ENCODE data around the gene CBFA2T3. TPM values are rescaled to one million over a fixed set of nuclear protein-coding genes. Genes with fewer than 3 reads are reported as not detected.

Gene CBFA2T3
- total RNA-seq, 1 experiment from 2014 or later = 13.7 TPM

DNA sequence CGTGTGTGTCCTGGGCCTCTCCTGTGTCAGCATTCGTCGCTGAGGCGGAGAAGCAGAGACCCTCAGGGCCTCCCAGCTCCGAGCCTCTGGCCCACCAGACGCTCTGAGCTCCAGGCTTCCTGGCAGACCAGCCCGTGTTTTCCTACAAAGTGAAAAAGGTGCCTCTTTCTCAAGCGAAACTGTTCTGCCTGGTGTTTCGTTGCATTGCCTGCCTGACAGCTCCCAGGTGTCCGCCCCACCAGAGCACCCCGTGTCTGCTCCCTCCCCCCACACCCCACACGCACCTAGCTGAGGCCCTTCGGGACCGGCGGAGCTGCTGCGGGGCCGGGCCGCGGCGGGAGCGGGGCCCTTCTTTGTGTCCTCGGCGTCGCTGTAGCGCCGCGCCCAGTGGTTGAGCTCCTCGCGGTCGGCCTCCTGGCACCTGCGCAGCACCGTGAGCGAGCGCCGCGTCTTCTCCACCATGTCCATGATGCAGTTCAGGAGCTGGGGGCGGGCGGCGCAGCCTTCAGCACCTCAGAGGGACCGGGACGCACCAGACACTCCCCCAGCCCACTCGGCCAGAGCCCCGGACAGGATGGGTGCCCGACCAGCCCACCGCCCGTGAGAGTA, 95.9 kb downstream of the CBFA2T3 start:
- DNase-seq (ENCODE audit: low read depth, low spot score) = no peak
- no peaks in the 10 kb centered on the region for H3K27me3 ChIP-seq (ENCODE audit: control insufficient read depth, insufficient read depth, low read length)
- no peak overlapping the region for H3K27ac ChIP-seq (ENCODE audit: low read length)
- TF ChIP-seq POLR2AphosphoS5 (IDR thresholded peaks at IDR 0.05; ENCODE audit: low read depth, low read length) (no peak), SIN3A (IDR thresholded peaks at IDR 0.05; ENCODE audit: borderline replicate concordance, insufficient read depth, low read depth, low read length) (no peak), REST (IDR thresholded peaks at IDR 0.05; ENCODE audit: insufficient read depth in 1 of 2, low read depth in 2 of 2, low read length in 1 of 2) (no peak), TCF7L2 (IDR thresholded peaks at IDR 0.05; ENCODE audit: low read depth, low read length) (no peak)
- TF ChIP-seq, protein P1, sequence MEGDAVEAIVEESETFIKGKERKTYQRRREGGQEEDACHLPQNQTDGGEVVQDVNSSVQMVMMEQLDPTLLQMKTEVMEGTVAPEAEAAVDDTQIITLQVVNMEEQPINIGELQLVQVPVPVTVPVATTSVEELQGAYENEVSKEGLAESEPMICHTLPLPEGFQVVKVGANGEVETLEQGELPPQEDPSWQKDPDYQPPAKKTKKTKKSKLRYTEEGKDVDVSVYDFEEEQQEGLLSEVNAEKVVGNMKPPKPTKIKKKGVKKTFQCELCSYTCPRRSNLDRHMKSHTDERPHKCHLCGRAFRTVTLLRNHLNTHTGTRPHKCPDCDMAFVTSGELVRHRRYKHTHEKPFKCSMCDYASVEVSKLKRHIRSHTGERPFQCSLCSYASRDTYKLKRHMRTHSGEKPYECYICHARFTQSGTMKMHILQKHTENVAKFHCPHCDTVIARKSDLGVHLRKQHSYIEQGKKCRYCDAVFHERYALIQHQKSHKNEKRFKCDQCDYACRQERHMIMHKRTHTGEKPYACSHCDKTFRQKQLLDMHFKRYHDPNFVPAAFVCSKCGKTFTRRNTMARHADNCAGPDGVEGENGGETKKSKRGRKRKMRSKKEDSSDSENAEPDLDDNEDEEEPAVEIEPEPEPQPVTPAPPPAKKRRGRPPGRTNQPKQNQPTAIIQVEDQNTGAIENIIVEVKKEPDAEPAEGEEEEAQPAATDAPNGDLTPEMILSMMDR (IDR thresholded peaks at IDR 0.05) = no peak
- H3K9me3 ChIP-seq (ENCODE audit: control insufficient read depth, insufficient read depth, low read depth, low read length) = no peaks in the 10 kb centered on the region
- intact Hi-C loops (cut with micrococcal nuclease; ENCODE audit: unreplicated experiment) (no loop called here), in situ Hi-C loops (cut with HindIII; ENCODE audit: low pct_unique_long_range_greater_than_20kb, low sequenced_read_pairs) (no loop called here)
- no peaks in the 10 kb centered on the region for H3K4me1 ChIP-seq (ENCODE audit: control insufficient read depth, insufficient read depth, low read length)
- POLR2A ChIA-PET = no interaction called here
- ATAC-seq = no peak
- CTCF ChIA-PET = no interaction called here
- no peak overlapping the region for H3K4me3 ChIP-seq (ENCODE audit: low read depth in 2 of 2, low read length in 2 of 2)
- BruUV-seq (replicated peaks) = no TSS peak
- no peaks in the 10 kb centered on the region for H3K36me3 ChIP-seq (ENCODE audit: control insufficient read depth, insufficient read depth, low read length)

- H3K36me3 ChIP-seq (ENCODE audit: control insufficient read depth, insufficient read depth, low read length) = no peaks in the 10 kb centered on the region
- DNase-seq (ENCODE audit: low read depth, low spot score) = no peak
- ChIA-PET CTCF (interaction anchor here (0.6 kb wide), 1 partner anchor 40 kb away, joined by 3 read pairs; no protein-coding TSS in a partner anchor), POLR2A (interaction anchor here (0.6 kb wide), 1 partner anchor 208 kb away, joined by 3 read pairs; no protein-coding TSS in a partner anchor)
- no TSS peak for BruUV-seq (replicated peaks)
- intact Hi-C loops (cut with micrococcal nuclease; ENCODE audit: unreplicated experiment) = no loop called here
- TF ChIP-seq SIN3A (IDR thresholded peaks at IDR 0.05; ENCODE audit: borderline replicate concordance, insufficient read depth, low read depth, low read length) (no peak), REST (IDR thresholded peaks at IDR 0.05; ENCODE audit: insufficient read depth in 1 of 2, low read depth in 2 of 2, low read length in 1 of 2) (no peak), TCF7L2 (IDR thresholded peaks at IDR 0.05; ENCODE audit: low read depth, low read length) (no peak), POLR2AphosphoS5 (IDR thresholded peaks at IDR 0.05; ENCODE audit: low read depth, low read length) (no peak)
- TF ChIP-seq, protein P1 (IDR thresholded peaks at IDR 0.05) = no peak
- no peak overlapping the region for H3K4me3 ChIP-seq (ENCODE audit: low read depth in 2 of 2, low read length in 2 of 2)
- H3K4me1 ChIP-seq (ENCODE audit: control insufficient read depth, insufficient read depth, low read length) = no peaks in the 10 kb centered on the region
- H3K27me3 ChIP-seq (ENCODE audit: control insufficient read depth, insufficient read depth, low read length) = no peaks in the 10 kb centered on the region
- H3K9me3 ChIP-seq (ENCODE audit: control insufficient read depth, insufficient read depth, low read depth, low read length) = no peaks in the 10 kb centered on the region
- in situ Hi-C loops (cut with HindIII; ENCODE audit: low pct_unique_long_range_greater_than_20kb, low sequenced_read_pairs) = no loop called here
- no peak for ATAC-seq
- no peak overlapping the region for H3K27ac ChIP-seq (ENCODE audit: low read length)
Observed at GRCh38 chr16:88880226-88881006, 96.6 kb downstream of the CBFA2T3 start.
